Type B pancreatic cell (in vitro differentiated cells): ENCODE measurements around the gene OSBPL5. TPM values are rescaled to one million over a fixed set of nuclear protein-coding genes. Genes with fewer than 3 reads are reported as not detected.
A peak's percentile ranks its signal among the peaks of the same experiment; 100 is the strongest.

Experiments
- DNase-seq: peaks from one replicate; pipeline ENCODE4 v3.0.0; 2021; ENCODE audit warnings: mixed read lengths; ENCODE audit not compliant: unreplicated experiment; ENCODE audit errors: extremely low spot score
- H3K27ac Mint-ChIP-seq: 2 replicates; pipeline ENCODE4 v1.8.0; 2021; ENCODE audit warnings: mild to moderate bottlenecking, mixed read lengths
- H3K27me3 Mint-ChIP-seq: 2 replicates; pipeline ENCODE4 v1.8.0; 2021; ENCODE audit warnings: mixed read lengths
- H3K36me3 Mint-ChIP-seq: 2 replicates; pipeline ENCODE4 v1.8.0; 2021; ENCODE audit warnings: mixed read lengths
- H3K4me1 Mint-ChIP-seq: one replicate; pipeline ENCODE4 v1.8.0; 2021; ENCODE audit warnings: mixed read lengths; ENCODE audit not compliant: unreplicated experiment
- H3K4me3 Mint-ChIP-seq: 2 replicates; pipeline ENCODE4 v1.8.0; 2021; ENCODE audit warnings: mild to moderate bottlenecking, mixed read lengths
- H3K9me3 Mint-ChIP-seq: 2 replicates; pipeline ENCODE4 v1.8.0; 2021; ENCODE audit warnings: mixed read lengths
- total RNA-seq: library from RNA; stranded (reverse); gene quantifications from 2 replicates; pipeline ENCODE4 v1.2.1, GENCODE V29; 2021; ENCODE audit warnings: low replicate concordance
- TF ChIP-seq, protein P1 (sequence below): fragments of 200-600 bp; sonication (generic); conservative IDR thresholded peaks from 2 replicates; pipeline ENCODE4 v1.5.0; 2021; ENCODE audit warnings: antibody characterized with exemption, mild to moderate bottlenecking

The OSBPL5 gene
- total RNA-seq, 1 donor from 2014 or later = 33.1 TPM

DNA sequence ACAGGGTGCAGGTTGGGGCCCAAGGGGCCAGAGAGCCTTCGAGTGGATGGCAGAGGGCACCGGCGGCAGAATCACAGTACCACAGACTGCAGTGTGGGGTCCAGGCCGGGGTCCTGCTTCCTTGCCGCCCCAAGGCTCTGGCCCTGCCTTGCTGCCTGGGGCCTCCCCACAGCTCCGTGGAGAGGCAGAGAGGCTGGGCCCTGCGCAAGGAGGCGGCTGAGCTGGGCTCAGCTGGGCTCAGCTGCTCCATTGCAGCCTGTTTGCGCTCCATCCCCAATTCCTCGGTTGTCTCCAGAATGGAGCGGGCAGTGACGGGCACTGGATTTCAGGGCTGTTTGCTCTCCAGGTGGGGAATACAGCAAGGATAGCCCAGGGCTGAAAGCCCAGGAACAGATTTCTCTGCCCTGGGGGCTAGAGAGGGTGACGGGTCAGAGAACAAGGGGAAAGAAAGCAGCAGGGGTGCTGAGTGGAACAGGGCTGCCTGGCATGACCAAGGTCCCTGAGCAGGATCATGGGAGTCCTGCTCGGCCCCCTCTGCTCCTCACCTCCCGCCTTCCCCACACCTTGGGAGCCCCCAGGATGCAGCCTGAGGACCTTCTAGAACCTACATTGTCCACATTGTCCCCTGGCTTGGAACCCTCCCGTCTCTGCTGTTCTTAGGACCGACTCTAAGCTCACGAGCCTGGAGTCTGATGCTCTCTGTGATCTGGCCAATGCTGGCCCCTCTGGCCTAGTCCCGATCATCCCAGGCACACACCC lies 34.6 kb upstream of the OSBPL5 start:
- Mint-ChIP-seq H3K36me3 (no peaks in the 10 kb centered on the region), H3K9me3 (no peaks in the 10 kb centered on the region), H3K4me3 (no peak overlapping the region), H3K27me3 (peaks cover 34% of the 10 kb centered on the region), H3K27ac (no peak overlapping the region), H3K4me1 (peaks cover 8% of the 10 kb centered on the region)
- DNase-seq = peak; percentile 59
- TF ChIP-seq, protein P1, sequence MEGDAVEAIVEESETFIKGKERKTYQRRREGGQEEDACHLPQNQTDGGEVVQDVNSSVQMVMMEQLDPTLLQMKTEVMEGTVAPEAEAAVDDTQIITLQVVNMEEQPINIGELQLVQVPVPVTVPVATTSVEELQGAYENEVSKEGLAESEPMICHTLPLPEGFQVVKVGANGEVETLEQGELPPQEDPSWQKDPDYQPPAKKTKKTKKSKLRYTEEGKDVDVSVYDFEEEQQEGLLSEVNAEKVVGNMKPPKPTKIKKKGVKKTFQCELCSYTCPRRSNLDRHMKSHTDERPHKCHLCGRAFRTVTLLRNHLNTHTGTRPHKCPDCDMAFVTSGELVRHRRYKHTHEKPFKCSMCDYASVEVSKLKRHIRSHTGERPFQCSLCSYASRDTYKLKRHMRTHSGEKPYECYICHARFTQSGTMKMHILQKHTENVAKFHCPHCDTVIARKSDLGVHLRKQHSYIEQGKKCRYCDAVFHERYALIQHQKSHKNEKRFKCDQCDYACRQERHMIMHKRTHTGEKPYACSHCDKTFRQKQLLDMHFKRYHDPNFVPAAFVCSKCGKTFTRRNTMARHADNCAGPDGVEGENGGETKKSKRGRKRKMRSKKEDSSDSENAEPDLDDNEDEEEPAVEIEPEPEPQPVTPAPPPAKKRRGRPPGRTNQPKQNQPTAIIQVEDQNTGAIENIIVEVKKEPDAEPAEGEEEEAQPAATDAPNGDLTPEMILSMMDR = no peak

DNA sequence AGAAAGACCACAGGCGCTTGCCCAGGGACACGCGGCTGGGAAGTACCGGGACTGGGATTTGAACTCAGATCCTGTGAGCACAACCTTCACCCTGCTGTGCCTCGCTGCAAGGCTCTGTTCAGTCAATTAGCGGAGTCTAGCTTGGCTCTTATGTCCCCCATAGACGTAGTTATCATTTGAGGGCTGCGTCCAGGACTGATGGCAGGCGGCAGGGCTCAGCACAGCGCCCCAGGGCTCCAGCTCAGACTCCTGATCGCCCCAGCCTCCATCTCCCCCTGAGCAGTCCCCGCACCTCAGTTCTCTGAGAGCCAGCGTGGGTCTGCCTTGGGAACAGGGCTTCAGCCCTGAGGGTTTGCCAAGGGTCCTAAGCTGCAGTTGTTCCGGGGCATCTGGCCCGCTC lies 33.7 kb upstream of the OSBPL5 start:
- no peak overlapping the region for H3K27ac Mint-ChIP-seq
- peaks cover 33% of the 10 kb centered on the region for H3K27me3 Mint-ChIP-seq
- TF ChIP-seq, protein P1 = no peak
- H3K4me3 Mint-ChIP-seq = no peak overlapping the region
- no peaks in the 10 kb centered on the region for H3K36me3 Mint-ChIP-seq
- DNase-seq = no peak
- H3K9me3 Mint-ChIP-seq = no peaks in the 10 kb centered on the region
- peaks cover 8% of the 10 kb centered on the region for H3K4me1 Mint-ChIP-seq

DNA sequence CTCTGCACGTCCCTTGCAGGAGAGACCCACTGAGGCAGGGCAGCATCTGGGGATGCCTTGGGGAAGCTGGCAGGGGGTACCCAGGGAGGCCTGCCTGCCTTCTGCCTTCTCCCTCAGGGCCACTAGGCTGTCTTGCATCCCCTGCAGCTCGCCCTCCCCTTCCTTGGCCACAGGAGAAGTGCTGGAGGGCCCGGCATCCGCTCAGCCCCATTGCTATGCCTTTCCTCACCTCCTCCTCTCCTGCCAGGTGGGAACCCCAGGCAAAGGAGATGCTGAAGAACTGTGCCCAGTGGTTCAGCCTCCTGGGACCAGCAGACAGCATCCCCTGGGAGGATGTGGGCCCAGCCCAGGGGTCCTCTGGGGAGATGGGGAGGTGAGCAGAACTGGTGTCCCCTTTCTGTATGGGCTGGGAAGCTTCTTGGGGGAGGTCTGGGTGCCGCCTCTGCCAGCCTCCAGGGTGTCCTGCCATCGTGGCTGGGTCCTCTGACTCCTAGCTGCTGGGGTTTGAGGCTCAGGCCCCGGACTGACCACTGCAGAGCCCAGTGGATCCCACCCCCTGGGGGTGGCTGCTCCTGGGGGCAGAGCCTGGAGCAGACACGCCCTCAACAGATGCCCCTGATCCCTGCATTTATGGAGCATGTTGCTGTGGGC lies 32.9 kb upstream of the OSBPL5 start:
- no peaks in the 10 kb centered on the region for H3K36me3 Mint-ChIP-seq
- H3K9me3 Mint-ChIP-seq = no peaks in the 10 kb centered on the region
- no peak overlapping the region for H3K27ac Mint-ChIP-seq
- peaks cover 8% of the 10 kb centered on the region for H3K4me1 Mint-ChIP-seq
- no peak for DNase-seq
- no peak overlapping the region for H3K4me3 Mint-ChIP-seq
- TF ChIP-seq, protein P1 = no peak
- H3K27me3 Mint-ChIP-seq = peaks cover 29% of the 10 kb centered on the region

DNA sequence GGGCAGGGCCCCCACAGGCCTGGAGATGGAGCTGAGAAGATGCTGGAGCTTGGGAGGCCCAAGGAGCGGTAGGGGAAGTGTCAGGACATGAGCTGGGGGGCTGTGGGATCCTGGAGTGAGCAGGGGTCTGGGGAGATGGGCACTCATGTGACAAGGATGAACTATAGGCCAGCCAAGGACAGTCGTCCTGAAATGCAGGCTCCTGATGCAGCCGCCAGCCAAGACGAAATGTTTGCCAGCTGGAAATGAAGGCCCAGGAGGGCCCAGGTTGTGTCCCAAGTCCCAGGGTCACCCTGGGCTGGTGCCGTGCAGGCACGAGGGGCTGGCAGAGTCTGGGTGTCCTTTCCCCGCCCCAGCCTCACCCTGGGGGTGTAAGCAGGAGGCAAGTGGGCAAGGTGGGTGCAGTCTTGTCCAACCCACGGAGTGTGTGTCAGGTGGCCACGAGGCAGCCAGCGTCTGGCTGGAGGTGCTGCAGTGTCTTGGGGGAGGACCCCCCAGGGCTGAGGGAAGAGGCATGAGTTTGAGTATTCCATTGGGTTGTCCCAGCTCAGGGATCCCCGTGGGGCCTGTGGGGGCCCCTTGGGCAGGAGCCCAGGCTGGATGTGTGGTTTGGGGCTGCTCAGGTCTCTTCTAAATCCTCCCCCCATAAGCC lies 32.1 kb upstream of the OSBPL5 start:
- H3K9me3 Mint-ChIP-seq = no peaks in the 10 kb centered on the region
- no peak overlapping the region for H3K27ac Mint-ChIP-seq
- DNase-seq = no peak
- TF ChIP-seq, protein P1 = no peak
- H3K4me3 Mint-ChIP-seq = no peak overlapping the region
- H3K4me1 Mint-ChIP-seq = peaks cover 4% of the 10 kb centered on the region
- H3K27me3 Mint-ChIP-seq = peaks cover 24% of the 10 kb centered on the region
- no peaks in the 10 kb centered on the region for H3K36me3 Mint-ChIP-seq

DNA sequence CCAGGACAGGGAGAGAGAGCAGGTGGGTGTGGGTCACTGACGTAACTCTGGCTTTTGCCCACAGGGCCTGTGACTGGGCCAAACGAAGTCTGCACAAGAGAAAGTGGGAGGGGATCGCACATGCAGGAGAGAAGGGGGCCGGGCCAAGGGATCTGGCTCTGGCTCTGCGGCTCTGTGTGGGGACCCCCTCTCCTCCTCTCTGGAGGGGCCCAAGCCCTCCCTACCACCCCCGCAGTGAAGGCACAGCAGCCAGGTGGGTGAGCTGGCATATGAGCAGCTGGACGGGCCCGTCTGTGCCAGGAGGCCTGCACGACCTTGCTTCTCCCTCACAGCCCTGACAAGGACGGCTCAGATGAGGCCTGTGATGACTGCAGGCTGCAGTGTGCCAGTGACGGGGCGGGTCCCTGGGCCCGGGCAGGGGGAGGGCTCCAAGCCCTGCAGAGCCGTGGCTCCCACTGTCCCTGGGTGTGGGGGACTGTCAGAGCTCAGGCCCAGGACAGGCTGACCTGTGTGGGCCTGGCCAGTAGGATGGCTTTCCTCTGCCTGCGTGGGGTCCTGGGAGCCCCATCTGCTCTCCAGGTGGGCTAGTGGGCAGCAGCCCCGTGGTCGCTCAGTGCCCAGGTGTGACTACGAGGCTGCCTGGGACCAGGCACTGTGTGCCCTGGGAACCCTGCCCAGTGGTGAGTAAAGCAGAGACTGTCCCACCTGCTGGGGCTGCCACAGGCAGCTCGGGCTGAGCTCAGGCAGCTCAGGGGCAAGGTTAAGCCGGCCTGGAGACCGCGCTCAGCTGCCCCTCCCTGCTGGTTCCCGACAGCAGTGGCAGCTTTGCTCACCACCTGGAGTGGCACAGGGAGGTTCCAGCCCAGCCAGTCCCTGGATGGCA lies 31.3 kb upstream of the OSBPL5 start:
- TF ChIP-seq, protein P1 = no peak

More for the DNA sequence above, 31.3 kb upstream of the OSBPL5 start:
- Mint-ChIP-seq H3K4me3 (no peak overlapping the region), H3K4me1 (peaks cover 4% of the 10 kb centered on the region), H3K36me3 (no peaks in the 10 kb centered on the region), H3K27me3 (peaks cover 20% of the 10 kb centered on the region), H3K27ac (no peak overlapping the region), H3K9me3 (no peaks in the 10 kb centered on the region)
- peak; percentile 70 for DNase-seq
